Measurements from ENCODE around the gene SNN. TPM values are rescaled to one million over a fixed set of nuclear protein-coding genes. Genes with fewer than 3 reads are reported as not detected.

Gene SNN
- total and polyA plus RNA-seq, 4 donors = 9.4 to 29.0 (median 18.9) TPM

- no peak overlapping the region for H3K9ac ChIP-seq (ENCODE audit: insufficient read depth in 1 of 2, low read length in 2 of 2)
- ATAC-seq (ENCODE audit: insufficient read depth, low FRiP score) = no peak
- 79 to 85% methylated on average over 19 of the region's 19 CpGs for WGBS, 2 donors
- no peaks in the 10 kb centered on the region for H3K36me3 ChIP-seq (ENCODE audit: control insufficient read depth in 4 of 4, insufficient read depth in 4 of 4, low read length in 4 of 4)
- no peaks in the 10 kb centered on the region for H3K27me3 ChIP-seq (ENCODE audit: control insufficient read depth in 3 of 3, insufficient read depth in 3 of 3, low read length in 2 of 3)
- no peaks in the 10 kb centered on the region for H3K9me3 ChIP-seq (ENCODE audit: control insufficient read depth in 4 of 4, insufficient read depth in 3 of 4, low read length in 3 of 4)
- DNase-seq = peak in 1 of 3 donors; percentile 58
- H3K4me1 ChIP-seq (ENCODE audit: control insufficient read depth in 5 of 5, insufficient read depth in 5 of 5, low read length in 5 of 5) = peaks cover 0 to 21% (median 9%) of the 10 kb centered on the region in 5 donors
- H3K4me3 ChIP-seq = no peak overlapping the region
- TF ChIP-seq CTCF (IDR thresholded peaks at IDR 0.05; ENCODE audit: control extremely low read depth, extremely low read depth) = no peak
- H3K27ac ChIP-seq (ENCODE audit: low read depth in 1 of 2, low read length in 1 of 2) = no peak overlapping the region
Measured at GRCh38 chr16:11658896-11659708, 9.2 kb upstream of the SNN start.

DNA sequence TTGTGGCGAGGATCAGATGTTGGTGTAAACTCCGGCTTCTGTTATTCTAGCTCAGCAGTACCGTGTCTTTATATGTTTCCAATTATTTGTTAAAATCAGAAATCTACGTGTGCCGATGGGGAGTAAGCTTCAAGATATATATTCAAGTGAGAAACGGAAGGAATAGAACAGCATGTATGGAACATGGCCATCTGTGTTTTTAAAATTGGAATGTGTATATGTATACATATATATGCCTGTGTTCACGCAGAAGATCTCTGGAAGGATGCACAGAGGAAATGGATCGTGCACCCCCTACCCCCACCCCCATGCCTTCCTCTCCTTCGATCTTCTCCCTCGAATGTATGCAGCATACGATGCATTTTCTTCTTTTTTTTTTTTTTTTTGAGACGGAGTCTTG, 7.7 kb upstream of the SNN start:
- Histone ChIP-seq H3K27ac (ENCODE audit: low read depth in 1 of 2, low read length in 1 of 2) (no peak overlapping the region), H3K27me3 (ENCODE audit: control insufficient read depth in 3 of 3, insufficient read depth in 3 of 3, low read length in 2 of 3) (no peaks in the 10 kb centered on the region), H3K4me3 (no peak overlapping the region), H3K36me3 (ENCODE audit: control insufficient read depth in 4 of 4, insufficient read depth in 4 of 4, low read length in 4 of 4) (no peaks in the 10 kb centered on the region), H3K9ac (ENCODE audit: insufficient read depth in 1 of 2, low read length in 2 of 2) (no peak overlapping the region), H3K9me3 (ENCODE audit: control insufficient read depth in 4 of 4, insufficient read depth in 3 of 4, low read length in 3 of 4) (no peaks in the 10 kb centered on the region), H3K4me1 (ENCODE audit: control insufficient read depth in 5 of 5, insufficient read depth in 5 of 5, low read length in 5 of 5) (peaks cover 0 to 28% (median 9%) of the 10 kb centered on the region in 5 donors)
- no peak for TF ChIP-seq CTCF (IDR thresholded peaks at IDR 0.05; ENCODE audit: control extremely low read depth, extremely low read depth)
- WGBS, 2 donors = 86 to 95% methylated on average over 11 to 12 of the region's 12 CpGs
- no peak for DNase-seq
- no peak for ATAC-seq (ENCODE audit: insufficient read depth, low FRiP score)

DNA sequence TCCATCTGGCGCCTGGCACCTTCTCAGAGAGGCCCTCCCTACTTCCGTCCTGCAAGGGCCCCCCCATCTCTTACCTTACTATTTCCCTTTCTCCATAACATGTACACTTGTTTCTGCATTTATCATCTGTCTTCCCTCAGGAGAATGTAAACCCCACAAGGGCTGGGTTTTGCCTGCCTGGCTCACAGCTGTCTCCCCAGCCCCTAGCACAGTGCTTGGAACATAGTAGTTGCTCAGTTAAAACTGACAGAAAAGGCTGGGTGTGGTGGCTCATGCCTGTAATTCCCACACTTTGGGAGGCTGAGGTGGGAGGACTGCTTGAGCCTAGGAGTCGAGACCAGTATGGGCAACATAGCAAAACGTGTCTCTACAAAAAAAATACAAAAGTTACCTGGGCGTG, 5.7 kb upstream of the SNN start:
- no peak overlapping the region for H3K27ac ChIP-seq (ENCODE audit: low read depth in 1 of 2, low read length in 1 of 2)
- H3K36me3 ChIP-seq (ENCODE audit: control insufficient read depth in 4 of 4, insufficient read depth in 4 of 4, low read length in 4 of 4) = no peaks in the 10 kb centered on the region
- DNase-seq = no peak
- no peaks in the 10 kb centered on the region for H3K27me3 ChIP-seq (ENCODE audit: control insufficient read depth in 3 of 3, insufficient read depth in 3 of 3, low read length in 2 of 3)
- ATAC-seq (ENCODE audit: insufficient read depth, low FRiP score) = no peak
- no peak overlapping the region for H3K4me3 ChIP-seq
- WGBS, 2 donors = 90 to 92% methylated on average over 5 of the region's 5 CpGs
- peaks cover 0 to 26% (median 9%) of the 10 kb centered on the region in 5 donors for H3K4me1 ChIP-seq (ENCODE audit: control insufficient read depth in 5 of 5, insufficient read depth in 5 of 5, low read length in 5 of 5)
- no peak for TF ChIP-seq CTCF (IDR thresholded peaks at IDR 0.05; ENCODE audit: control extremely low read depth, extremely low read depth)
- H3K9me3 ChIP-seq (ENCODE audit: control insufficient read depth in 4 of 4, insufficient read depth in 3 of 4, low read length in 3 of 4) = no peaks in the 10 kb centered on the region
- H3K9ac ChIP-seq (ENCODE audit: insufficient read depth in 1 of 2, low read length in 2 of 2) = no peak overlapping the region

Data from lung (tissue), 12 donors.